ENCODE results near the gene IL17RD.

DNA sequence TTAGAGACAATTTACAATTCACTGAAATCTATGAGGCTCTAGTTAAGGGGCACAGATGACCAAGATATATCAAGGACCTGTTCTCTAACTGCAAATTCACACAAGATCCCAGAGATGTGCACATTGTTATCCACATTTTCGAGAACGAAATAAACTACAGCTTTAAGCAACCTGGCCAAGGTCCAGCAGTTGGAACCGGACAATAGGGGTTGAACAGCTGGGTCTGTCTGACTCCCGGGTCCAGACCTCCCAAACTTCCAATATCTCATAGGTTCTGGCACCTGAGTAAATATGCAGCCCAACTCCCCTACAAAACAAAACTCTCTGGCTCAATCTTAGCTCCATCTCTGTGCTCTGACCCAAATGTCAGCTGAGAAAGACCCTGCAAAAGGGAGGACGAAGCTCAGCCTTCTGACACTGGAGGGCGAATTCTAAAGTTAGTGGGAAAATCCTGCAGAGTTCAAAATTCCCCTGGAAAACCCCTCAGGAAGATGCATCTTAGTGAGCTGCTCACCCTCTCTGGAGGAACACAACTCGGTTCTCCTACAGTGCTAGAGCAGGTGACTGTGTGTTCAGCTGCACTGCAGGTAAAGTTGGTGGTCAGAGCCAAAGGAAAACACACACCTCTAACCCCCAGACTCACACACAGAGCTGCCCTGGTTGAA, 118.9 kb downstream of the IL17RD start:
- TF ChIP-seq NCOA5 (CRISPR knock-in tag; IDR thresholded peaks at IDR 0.05) (no peak), ZNF24 (IDR thresholded peaks at IDR 0.05) (no peak), RAD21 (CRISPR knock-in tag; IDR thresholded peaks at IDR 0.05) (no peak), GPBP1L1 (CRISPR knock-in tag; IDR thresholded peaks at IDR 0.05) (no peak), TP53 (CRISPR knock-in tag; conservative IDR thresholded peaks at IDR 0.05) (no peak), POLR2A (IDR thresholded peaks at IDR 0.05; ENCODE audit: insufficient read depth in 1 of 2, low read depth in 2 of 2, low read length in 2 of 2) (no peak), ZNF639 (CRISPR knock-in tag; conservative IDR thresholded peaks at IDR 0.05) (no peak)
- TF ChIP-seq, protein P1, sequence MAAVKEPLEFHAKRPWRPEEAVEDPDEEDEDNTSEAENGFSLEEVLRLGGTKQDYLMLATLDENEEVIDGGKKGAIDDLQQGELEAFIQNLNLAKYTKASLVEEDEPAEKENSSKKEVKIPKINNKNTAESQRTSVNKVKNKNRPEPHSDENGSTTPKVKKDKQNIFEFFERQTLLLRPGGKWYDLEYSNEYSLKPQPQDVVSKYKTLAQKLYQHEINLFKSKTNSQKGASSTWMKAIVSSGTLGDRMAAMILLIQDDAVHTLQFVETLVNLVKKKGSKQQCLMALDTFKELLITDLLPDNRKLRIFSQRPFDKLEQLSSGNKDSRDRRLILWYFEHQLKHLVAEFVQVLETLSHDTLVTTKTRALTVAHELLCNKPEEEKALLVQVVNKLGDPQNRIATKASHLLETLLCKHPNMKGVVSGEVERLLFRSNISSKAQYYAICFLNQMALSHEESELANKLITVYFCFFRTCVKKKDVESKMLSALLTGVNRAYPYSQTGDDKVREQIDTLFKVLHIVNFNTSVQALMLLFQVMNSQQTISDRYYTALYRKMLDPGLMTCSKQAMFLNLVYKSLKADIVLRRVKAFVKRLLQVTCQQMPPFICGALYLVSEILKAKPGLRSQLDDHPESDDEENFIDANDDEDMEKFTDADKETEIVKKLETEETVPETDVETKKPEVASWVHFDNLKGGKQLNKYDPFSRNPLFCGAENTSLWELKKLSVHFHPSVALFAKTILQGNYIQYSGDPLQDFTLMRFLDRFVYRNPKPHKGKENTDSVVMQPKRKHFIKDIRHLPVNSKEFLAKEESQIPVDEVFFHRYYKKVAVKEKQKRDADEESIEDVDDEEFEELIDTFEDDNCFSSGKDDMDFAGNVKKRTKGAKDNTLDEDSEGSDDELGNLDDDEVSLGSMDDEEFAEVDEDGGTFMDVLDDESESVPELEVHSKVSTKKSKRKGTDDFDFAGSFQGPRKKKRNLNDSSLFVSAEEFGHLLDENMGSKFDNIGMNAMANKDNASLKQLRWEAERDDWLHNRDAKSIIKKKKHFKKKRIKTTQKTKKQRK (IDR thresholded peaks at IDR 0.05; ENCODE audit: low read length) = no peak

Data from HepG2 (cell line).